Mucosa of stomach (tissue), 1 donor: ENCODE measurements around the gene FBXW7.

Experiments
- H3K27me3 ChIP-seq: one replicate; pipeline ENCODE4 v1.7.0; 2013; ENCODE audit warnings: mild to moderate bottlenecking, low read length; ENCODE audit not compliant: control insufficient read depth, insufficient read depth
- H3K36me3 ChIP-seq: one replicate; pipeline ENCODE4 v1.7.0; 2013; ENCODE audit warnings: low read length; ENCODE audit not compliant: control insufficient read depth, insufficient read depth
- H3K4me1 ChIP-seq: one replicate; pipeline ENCODE4 v1.7.0; 2013; ENCODE audit warnings: mild to moderate bottlenecking, low read length; ENCODE audit not compliant: control insufficient read depth, insufficient read depth
- H3K4me3 ChIP-seq: one replicate; pipeline ENCODE4 v1.7.0; 2013; ENCODE audit warnings: low read length
- H3K9ac ChIP-seq: one replicate; pipeline ENCODE4 v1.7.0; 2013; ENCODE audit warnings: mild to moderate bottlenecking, low read length, moderate library complexity
- H3K9me3 ChIP-seq: one replicate; pipeline ENCODE4 v1.7.0; 2013; ENCODE audit warnings: mild to moderate bottlenecking, low read length, moderate library complexity; ENCODE audit not compliant: control insufficient read depth
- donor health status: Pancreatic carcinoma.

Gene FBXW7

DNA sequence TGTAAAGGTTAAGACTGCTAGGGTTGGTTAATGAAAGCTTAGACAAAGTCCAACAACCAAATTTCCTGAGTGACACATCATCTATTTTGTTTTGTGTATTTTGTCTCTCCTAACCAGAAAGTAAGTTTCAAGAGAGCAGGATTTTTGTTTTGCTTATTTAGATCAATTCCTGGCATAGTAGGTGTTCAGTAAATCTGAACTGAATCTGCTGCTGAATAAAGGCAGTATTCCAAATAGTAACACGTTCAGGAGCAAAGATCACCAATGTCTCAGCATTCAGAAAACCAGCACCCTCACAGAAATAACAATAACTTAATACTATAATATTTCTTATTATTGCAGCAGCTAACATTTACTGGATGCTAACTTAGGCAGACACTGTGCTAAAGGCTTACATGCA lies 12.2 kb downstream of the FBXW7 start:
- Histone ChIP-seq H3K9ac (no peak overlapping the region), H3K36me3 (no peaks in the 10 kb centered on the region), H3K27me3 (no peaks in the 10 kb centered on the region), H3K9me3 (no peaks in the 10 kb centered on the region), H3K4me3 (no peak overlapping the region), H3K4me1 (peaks cover 16% of the 10 kb centered on the region)

DNA sequence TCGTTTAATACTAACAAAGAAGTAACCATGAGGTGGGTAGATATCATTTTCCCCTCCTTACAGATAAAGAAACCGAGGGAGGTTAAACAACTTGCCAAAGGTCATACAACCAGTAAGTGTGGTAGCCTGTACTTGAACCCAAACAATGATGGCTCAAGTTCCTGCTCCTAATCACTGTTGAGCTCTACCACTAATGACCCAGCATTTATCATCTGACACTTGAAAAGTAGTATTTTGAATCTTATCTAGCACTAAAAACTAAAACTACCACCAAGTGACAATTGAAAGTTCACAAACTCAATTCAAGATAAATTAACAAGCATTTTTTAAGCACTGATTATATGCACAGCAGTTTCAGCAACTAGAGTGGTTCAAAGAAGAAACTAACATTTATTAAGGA lies 13.1 kb downstream of the FBXW7 start:
- no peak overlapping the region for H3K4me3 ChIP-seq
- H3K27me3 ChIP-seq: no peaks in the 10 kb centered on the region
- H3K9ac ChIP-seq: no peak overlapping the region
- no peaks in the 10 kb centered on the region for H3K36me3 ChIP-seq
- H3K9me3 ChIP-seq: no peaks in the 10 kb centered on the region
- H3K4me1 ChIP-seq: peaks cover 16% of the 10 kb centered on the region

DNA sequence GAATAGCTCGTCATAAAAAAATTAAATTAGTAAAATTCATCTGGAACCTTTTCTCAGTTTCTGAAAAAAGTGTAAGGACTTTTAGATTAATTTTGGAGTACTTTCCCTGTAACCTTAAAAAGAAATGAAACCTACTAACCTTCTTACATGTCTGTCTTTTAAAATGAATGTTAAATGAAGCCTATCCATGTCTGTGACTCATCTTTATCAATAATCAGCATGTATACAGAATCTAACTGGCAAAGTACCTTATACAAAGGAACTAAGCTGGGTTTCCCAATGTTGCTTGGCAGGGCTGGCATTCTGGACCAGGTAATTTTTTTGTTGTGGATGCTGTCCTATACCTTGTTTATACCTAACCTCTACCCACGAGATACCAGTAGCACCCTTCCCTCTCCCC lies 13.6 kb downstream of the FBXW7 start:
- Histone ChIP-seq H3K4me1 (peaks cover 16% of the 10 kb centered on the region), H3K36me3 (no peaks in the 10 kb centered on the region), H3K27me3 (no peaks in the 10 kb centered on the region), H3K9ac (no peak overlapping the region), H3K9me3 (no peaks in the 10 kb centered on the region), H3K4me3 (no peak overlapping the region)

DNA sequence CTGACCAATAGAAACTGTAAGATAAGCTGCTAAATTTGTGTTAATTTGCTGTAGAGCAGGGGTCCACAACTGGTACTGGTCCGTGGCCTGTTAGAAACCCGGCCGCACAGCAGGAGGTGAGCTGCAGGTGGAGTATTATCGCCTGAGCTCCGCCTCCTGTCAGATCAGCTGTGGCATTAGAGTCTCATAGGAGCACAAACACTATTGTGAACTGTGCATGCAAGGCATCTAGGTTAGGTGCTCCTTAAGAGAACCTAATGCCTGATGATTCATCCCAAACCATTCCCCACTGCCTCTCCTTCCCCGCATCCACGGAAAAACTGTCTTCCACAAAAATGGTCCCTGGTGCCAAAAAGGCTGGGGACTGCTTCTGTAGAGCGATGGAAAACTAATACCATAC lies 19.7 kb downstream of the FBXW7 start:
- H3K9me3 ChIP-seq: no peaks in the 10 kb centered on the region
- no peaks in the 10 kb centered on the region for H3K36me3 ChIP-seq
- peaks cover 5% of the 10 kb centered on the region for H3K4me1 ChIP-seq
- no peaks in the 10 kb centered on the region for H3K27me3 ChIP-seq
- no peak overlapping the region for H3K4me3 ChIP-seq
- H3K9ac ChIP-seq: no peak overlapping the region

DNA sequence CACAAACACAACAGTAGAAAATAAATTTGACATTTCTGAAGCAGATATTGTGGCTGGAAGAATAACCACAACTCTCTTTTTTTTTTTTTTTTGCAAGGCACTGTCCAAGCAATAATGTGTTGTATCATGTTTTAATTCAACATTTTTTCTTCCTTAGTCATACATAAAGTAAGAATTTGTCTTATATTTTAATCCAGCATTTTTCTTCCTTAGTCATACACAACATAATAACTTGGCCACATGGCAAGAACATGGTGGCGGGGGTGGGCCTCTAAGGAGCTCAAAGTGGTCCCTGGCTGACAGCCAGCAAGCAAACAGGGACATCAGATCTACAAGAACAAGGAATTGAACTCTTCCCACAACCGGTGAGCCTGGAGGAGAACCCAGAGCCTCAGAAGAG lies 20.2 kb downstream of the FBXW7 start:
- Histone ChIP-seq H3K36me3 (no peaks in the 10 kb centered on the region), H3K9me3 (no peaks in the 10 kb centered on the region), H3K27me3 (no peaks in the 10 kb centered on the region), H3K4me1 (peaks cover under 1% of the 10 kb centered on the region), H3K4me3 (no peak overlapping the region), H3K9ac (no peak overlapping the region)

DNA sequence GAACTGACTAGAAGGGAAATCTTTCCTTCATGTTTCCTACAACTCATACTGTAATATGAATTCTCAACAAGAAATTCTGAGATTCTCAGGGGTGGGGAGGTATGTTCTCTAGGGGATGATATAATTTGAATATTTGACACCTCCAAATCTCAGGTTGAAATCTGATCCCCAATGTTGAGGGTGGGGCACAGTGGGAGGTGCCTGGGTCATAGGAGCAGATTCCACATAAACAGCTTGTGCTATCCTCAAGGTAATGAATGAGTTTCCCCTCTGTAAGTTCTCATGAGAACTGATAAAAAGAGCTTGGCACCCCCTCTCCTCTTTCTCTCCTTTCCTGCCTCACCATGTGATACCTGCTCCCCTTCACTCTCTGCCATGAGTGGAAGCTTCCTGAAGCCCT lies 21.5 kb downstream of the FBXW7 start:
- Histone ChIP-seq H3K9me3 (no peaks in the 10 kb centered on the region), H3K27me3 (no peaks in the 10 kb centered on the region), H3K4me1 (no peaks in the 10 kb centered on the region), H3K4me3 (no peak overlapping the region), H3K9ac (no peak overlapping the region), H3K36me3 (no peaks in the 10 kb centered on the region)

DNA sequence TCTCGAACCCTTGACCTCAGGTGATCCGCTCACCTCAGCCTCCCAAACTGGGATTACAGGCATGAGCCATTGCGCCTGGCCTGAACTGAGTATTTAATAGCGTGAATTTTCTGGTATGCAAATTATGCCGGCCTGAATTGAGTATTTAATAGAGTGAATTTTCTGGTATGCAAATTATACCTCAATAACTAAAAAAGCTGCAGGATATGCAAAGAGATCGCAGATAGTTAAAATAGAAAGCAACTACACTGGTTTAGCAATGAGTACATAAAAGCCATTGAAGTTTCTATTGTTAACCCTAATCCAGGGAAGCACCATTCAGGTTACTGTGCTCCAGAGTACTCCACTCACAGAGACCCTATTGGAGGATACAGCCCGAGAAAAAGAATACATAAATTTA lies 22.8 kb downstream of the FBXW7 start:
- no peak overlapping the region for H3K9ac ChIP-seq
- H3K4me1 ChIP-seq: no peaks in the 10 kb centered on the region
- H3K9me3 ChIP-seq: no peaks in the 10 kb centered on the region
- no peaks in the 10 kb centered on the region for H3K27me3 ChIP-seq
- H3K36me3 ChIP-seq: no peaks in the 10 kb centered on the region
- no peak overlapping the region for H3K4me3 ChIP-seq

DNA sequence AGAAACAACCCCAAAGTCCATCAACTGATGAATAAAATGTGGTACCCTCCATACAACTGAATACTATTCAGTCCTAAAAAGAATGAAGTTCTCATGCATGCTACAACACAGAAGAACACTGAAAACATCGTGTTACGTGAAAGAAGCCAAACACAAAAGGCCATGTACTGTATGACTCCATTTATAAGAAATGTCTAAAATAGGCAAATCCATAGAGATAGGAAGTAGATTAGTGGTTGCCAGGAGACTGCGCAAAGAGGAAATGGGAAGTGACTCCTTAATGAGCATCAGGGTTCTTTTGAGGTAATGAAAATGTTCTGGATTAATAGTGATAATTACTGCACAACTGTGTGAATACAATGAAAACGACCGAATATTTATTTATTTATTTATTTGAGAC lies 23.4 kb downstream of the FBXW7 start:
- Histone ChIP-seq H3K4me1 (no peaks in the 10 kb centered on the region), H3K36me3 (no peaks in the 10 kb centered on the region), H3K27me3 (no peaks in the 10 kb centered on the region), H3K9ac (no peak overlapping the region), H3K4me3 (no peak overlapping the region), H3K9me3 (no peaks in the 10 kb centered on the region)

DNA sequence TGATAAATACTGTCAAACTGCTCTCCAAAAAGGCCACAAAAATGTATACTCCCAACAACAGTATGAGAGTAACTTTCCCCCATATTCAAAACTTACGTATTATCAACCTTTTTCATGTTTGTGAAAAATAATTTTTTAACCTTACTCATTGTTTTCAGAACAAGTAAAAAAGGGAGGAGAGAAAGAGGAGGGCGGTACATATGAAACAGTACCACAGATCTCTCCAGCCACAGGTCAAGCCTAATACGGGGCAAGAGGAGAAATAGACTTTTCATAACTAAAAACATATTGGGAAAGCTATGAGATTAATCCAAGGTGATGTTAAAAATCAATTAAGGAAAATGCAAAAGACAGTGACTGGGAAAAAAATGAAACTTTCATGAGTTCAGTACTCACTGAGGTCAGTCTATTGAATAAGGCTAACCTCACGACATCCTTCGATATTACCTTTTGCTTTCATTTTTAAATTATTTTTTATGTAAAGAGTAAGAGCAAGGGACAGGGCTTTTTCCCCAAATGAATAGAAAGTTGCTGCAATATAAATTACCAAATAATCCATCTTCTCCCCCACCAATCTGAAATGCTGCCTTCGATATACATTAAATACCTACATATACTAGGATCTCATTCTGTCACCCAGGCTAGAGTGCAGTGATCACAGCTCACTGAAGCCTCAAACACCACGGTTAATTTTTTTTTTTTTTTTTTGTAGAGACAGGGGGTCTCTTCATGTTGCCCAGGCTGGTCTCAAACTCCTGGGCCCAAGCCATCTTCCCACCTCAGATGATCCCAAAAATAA lies 25.3 kb downstream of the FBXW7 start:
- H3K27me3 ChIP-seq: no peaks in the 10 kb centered on the region

DNA sequence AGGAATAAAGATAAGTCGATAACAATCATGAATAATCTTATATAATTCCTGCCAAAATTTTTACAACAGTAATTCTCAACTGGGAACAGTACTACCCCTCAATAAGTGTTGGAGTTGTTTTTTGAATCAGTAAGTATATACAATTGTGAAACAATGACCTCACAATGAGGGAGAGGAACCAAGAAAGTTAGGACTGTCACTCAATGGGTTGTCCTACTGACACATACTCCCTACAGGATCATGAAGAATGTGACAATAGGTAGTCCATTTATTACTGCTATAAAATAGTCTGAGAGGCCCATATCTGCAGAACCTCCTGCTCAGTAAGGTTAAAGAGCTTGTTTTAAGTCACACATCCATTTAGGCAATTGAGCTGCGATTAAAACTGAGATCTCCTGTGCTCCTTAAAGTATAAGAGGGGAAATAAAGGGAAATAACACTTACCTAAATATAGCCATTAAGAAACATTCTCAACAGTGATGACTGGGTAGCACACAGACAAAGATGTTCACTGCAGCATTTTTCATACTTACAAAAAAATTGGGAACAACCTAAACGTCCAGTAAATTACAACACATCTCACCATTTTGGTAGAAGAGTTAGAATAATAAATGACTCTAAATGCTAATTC lies 26.2 kb downstream of the FBXW7 start:
- H3K9me3 ChIP-seq: no peaks in the 10 kb centered on the region
- no peaks in the 10 kb centered on the region for H3K36me3 ChIP-seq
- H3K27me3 ChIP-seq: no peaks in the 10 kb centered on the region
- H3K4me1 ChIP-seq: no peaks in the 10 kb centered on the region
- H3K4me3 ChIP-seq: no peak overlapping the region
- H3K9ac ChIP-seq: no peak overlapping the region

More for the DNA sequence above, 25.3 kb downstream of the FBXW7 start:
- Histone ChIP-seq H3K9ac (no peak overlapping the region), H3K36me3 (no peaks in the 10 kb centered on the region), H3K4me1 (no peaks in the 10 kb centered on the region), H3K4me3 (no peak overlapping the region), H3K9me3 (no peaks in the 10 kb centered on the region)

DNA sequence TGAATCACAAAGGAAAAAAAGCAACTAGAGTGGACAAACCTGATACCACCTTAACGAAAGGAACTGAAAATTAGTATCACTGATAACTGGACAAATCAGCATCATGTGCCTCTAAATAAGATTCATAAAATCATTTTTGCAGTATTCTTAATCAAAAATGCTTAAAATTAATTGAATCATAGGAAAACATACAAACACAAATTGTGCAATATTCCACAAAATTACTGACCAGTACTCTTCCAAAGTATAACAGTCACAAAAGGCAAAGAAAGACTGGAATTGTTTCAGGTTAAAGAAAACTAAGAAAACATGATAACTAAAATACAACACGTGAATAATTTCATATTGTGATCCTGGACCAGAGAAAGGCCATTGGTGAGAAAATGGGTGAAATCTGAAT lies 27.1 kb downstream of the FBXW7 start:
- H3K9me3 ChIP-seq: no peaks in the 10 kb centered on the region
- H3K27me3 ChIP-seq: no peaks in the 10 kb centered on the region
- H3K9ac ChIP-seq: no peak overlapping the region
- no peaks in the 10 kb centered on the region for H3K4me1 ChIP-seq
- no peak overlapping the region for H3K4me3 ChIP-seq
- H3K36me3 ChIP-seq: no peaks in the 10 kb centered on the region

DNA sequence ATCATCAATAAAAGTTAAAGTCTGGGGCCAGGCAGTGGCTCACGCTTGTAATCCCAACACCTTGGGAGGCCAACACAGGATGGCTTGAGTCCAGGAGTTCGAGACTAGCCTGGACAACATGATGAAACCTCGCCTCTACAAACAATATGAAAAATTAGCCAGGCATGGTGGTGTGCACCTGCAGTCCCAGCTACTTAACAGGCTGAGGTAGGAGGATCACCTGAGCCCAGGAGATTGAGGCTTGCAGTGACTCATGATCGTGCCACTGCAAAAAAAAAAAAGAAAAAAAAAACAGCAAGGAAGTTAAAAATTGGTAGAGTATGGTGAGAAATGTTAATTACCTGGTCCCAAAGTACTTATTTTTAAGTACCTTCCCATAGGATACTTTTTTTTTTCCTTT lies 27.5 kb downstream of the FBXW7 start:
- Histone ChIP-seq H3K9me3 (no peaks in the 10 kb centered on the region), H3K4me1 (no peaks in the 10 kb centered on the region), H3K36me3 (no peaks in the 10 kb centered on the region), H3K27me3 (no peaks in the 10 kb centered on the region), H3K4me3 (no peak overlapping the region), H3K9ac (no peak overlapping the region)
